Colon (tissue), 2 donors: Measurements from ENCODE around the gene ATF6.

Experiments used
- FAIRE-seq: peaks from 2 replicates; lab custom pipeline; 2012; peaks lifted over from hg19 to GRCh38; lab: Jason Lieb, UNC
- donor health status: control.
- donor health status: control.

The ATF6 gene

GRCh38 chr1:161900160-161900559 is 134.0 kb downstream of the ATF6 start:
- no peak for FAIRE-seq

DNA sequence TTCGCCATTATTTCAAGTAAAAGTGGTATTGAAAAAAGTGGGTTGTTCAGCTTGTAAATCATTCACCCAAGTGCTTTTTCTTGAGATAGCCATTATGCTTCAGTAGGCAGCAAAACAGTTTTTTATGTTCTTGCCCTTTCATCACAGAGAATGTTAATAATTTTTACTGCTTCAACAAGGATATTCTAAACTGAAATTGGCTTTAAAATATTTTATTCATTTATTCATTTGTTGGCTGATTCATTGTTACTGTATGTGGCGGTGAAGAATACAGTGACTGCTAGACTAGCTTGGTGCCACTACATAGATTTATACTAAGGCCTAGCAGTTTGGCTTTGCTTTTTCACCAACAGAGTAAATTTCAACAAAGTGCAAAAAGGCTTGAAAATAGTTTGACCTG is 136.1 kb downstream of the ATF6 start:
- FAIRE-seq = no peak

DNA sequence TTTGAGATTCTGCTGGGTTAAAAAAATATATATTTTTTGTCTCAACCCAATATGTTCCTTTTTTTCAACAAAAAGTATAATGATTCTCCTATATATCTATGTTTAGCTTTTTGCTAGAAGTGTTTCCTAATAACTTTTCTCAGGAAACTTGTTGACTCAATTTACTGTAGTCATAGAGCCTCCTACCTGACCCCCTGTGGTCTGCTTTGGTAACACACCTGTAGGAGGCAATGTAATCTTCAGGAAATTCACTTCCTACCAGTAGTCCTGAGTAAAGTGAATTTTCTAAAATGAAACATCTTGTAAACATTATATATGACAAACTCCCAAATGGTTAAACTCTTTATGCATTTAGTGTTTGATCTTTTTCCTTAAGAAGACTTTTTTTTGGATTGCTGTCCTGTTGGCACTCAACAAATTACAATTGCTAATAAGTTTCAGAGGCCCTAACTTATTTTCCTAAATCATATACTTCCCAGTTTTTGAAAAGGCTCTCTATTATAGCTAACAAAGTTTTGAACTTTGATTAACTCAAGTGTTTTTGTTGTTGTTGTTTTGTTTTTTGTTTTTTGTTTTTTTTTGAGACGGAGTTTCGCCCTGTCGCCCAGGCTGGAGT is 139.3 kb downstream of the ATF6 start:
- no peak for FAIRE-seq

DNA sequence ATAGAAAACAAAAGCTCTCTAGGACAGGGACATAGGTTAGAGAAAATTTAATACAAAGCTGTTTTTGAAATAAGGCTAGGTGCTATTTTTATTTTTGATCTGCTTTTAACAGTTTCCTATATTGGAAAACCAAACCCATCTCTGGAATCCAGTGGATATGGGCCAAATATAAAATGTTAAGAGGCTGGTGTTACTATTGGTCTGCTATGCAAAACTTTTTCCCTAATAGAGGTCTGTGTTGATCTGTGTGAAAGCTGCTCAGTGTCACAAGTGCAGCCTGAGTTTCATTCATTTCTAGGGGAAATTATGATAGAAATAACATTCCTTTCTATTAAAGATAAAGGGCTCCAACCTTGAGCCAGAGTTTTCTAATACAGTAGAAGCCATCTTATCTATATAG is 141.1 kb downstream of the ATF6 start:
- no peak for FAIRE-seq

- no peak for FAIRE-seq
Observed at GRCh38 chr1:161908264-161908663, 142.1 kb downstream of the ATF6 start.

- FAIRE-seq = no peak
Observed at GRCh38 chr1:161910604-161911003, 144.5 kb downstream of the ATF6 start.

- no peak for FAIRE-seq
Observed at GRCh38 chr1:161913482-161914140, 147.5 kb downstream of the ATF6 start.

- no peak for FAIRE-seq
Observed at GRCh38 chr1:161914595-161914994, 148.5 kb downstream of the ATF6 start.

DNA sequence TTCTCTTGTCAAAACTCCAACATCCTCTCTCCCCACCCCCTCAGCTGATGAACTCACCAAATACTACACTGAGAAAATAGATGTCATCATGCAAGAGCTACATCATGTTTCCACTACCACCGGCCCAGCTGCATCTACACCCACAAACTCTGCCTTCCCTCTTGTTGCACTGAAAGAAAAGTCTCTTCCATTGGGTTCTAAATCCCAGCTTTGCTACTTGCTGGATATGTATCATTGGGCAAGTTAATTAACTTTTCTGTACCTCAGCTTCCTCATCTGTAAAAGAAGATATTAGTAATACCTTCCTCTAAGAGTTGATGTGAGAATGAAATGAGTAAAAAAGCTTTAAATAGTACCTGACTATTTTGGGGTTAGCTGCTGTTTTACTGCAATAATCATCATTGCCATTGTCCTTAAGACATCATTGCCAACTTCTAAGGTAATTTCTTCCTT is 149.0 kb downstream of the ATF6 start:
- FAIRE-seq = no peak

DNA sequence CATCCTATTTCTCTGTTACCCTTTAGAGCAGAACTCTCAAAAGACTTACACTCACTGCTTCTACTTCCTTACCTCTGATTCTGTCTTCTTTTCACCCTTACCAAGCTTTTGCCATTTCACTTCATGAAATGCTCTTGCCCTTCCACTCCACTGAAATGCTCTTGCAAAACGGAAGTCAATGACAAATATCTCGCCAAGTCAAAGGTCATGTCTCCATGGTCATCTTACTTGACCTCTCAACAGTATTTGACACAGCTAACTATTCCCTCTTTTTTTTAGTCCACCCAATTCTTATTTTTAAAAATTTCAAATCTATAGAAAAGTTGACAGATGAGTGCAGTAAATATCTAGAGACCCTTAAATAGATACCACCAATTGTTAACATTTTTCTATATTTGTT is 149.9 kb downstream of the ATF6 start:
- no peak for FAIRE-seq

- FAIRE-seq = no peak
Observed at GRCh38 chr1:161919229-161919628, 153.1 kb downstream of the ATF6 start.

DNA sequence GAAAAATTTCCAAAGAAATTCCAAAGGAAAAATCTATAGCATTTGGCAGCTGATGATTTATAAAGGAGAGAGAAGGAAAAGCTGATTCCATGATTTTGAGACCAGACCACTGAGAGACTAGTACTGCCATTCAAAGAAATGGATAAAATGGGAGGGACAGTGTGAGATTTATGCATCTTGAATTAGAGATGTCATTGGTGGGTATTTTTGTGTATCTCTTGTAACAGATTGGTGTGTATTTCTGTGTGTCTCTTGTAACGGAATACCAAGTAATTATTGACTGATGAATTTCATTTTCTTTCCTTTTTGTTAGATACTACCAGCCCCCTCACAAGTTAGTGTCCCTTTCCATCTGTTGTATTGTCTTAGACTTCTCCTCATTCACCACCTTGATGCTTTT is 155.4 kb downstream of the ATF6 start:
- no peak for FAIRE-seq

GRCh38 chr1:161921990-161922389 is 155.9 kb downstream of the ATF6 start:
- FAIRE-seq = no peak

DNA sequence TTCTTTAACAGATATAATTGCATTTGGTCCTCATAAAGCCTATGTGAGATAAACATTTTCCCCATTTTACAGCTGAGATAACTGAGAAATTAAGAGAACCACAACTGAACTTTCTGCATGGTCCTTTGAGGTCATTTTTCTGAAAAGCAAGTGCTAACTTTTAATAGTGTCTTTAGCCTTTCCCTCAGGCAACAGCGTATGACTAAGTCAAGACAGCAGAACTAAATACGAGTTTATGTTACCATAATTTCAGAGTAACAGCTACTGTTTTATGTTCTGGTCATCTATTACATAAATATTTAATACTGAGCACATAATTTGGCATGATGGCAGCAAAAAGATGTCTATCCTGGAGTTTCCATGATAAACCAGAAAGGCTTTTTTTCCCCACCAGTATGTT is 161.9 kb downstream of the ATF6 start:
- no peak for FAIRE-seq

GRCh38 chr1:161929137-161929536 is 163.0 kb downstream of the ATF6 start:
- no peak for FAIRE-seq

GRCh38 chr1:161930064-161930463 is 163.9 kb downstream of the ATF6 start:
- FAIRE-seq = no peak

DNA sequence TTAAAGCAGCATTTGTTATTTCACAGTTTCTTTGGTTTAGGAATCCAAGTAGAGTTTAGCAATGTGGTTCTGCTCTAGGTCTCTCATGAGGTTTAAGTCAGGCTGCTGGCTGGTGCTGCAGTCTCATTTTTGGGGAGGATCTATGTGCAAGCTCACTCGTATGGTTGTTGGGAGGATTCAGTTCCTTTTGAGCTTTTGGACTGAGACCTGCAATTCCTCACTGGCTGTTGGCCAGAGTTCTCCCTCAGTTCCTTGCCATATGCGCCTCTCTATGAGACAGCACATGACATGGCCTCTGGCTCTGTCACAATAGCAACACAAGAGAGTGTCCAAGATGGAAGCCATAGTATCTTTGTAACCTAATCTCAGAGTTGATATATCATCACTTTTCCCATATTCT is 166.5 kb downstream of the ATF6 start:
- no peak for FAIRE-seq

- no peak for FAIRE-seq
Observed at GRCh38 chr1:161933592-161934588, 167.8 kb downstream of the ATF6 start.

DNA sequence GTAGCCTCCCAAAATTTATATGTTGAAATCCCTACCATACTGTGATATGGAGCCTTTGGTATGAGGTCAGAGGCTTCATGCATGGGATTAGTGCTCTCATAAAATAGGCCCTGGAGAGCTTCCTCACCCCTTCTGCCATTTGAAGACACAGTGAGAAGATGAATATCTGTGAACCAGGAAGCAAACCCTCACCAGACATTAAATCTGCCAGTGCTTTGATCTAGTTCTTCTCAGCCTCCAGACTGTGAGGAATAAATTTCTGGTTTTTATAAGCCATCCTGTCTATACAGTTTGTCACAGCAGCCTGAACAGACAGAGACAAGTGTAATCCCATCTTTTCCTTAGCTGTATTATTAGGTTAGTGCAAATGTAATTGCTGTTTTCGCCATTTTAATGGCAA is 169.1 kb downstream of the ATF6 start:
- no peak for FAIRE-seq

DNA sequence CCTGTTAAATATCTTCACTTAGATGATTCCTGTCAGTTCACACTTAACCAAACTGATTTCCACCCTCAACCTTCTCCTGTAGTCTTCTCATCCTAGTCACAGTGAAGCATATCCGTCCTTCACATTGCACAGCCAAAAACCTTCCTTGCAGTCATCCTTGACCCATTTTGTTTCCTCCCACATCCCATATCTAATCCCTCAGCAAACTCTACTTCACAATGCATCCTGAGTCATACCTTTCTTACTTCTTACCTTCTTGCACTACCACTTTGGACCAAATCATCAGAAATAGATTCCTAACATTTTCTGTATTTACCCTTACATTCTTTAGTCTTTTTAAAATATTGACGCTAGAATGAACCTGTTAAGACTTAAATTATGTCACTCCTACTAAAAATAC is 170.7 kb downstream of the ATF6 start:
- FAIRE-seq = no peak

DNA sequence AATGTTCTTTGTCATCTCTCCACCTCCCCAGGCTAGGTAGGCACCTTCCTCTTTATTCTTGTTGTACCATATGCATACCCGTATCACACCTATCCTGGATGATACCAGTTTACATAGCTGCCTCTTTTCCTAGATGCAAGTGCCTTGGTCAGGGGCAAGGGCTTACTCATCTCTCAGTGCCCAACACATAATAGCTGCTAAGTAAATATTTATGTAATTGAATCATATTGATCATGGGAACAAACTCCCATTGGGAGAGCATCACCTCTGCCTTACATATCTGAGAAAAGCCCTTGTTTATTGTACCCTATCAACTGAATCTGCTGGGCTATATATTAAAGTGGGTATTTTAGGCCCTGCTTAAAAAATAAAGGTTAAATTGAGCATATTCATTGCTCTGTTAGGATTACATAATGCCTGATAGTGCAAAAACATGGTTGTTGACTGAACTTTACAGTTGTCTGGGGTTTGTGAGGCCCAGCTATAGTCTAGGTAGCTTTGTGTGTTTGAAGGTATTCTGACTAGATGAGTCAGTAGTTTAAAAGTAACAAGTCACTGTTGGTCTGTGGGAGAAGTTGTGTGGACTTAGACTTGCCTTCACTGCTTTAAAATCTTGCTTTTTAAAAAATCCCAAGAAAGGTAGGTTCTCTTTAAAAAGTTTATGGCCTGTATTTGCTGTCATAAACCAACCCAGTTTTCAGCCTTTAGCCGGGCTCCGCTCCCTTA is 174.9 kb downstream of the ATF6 start:
- no peak for FAIRE-seq

DNA sequence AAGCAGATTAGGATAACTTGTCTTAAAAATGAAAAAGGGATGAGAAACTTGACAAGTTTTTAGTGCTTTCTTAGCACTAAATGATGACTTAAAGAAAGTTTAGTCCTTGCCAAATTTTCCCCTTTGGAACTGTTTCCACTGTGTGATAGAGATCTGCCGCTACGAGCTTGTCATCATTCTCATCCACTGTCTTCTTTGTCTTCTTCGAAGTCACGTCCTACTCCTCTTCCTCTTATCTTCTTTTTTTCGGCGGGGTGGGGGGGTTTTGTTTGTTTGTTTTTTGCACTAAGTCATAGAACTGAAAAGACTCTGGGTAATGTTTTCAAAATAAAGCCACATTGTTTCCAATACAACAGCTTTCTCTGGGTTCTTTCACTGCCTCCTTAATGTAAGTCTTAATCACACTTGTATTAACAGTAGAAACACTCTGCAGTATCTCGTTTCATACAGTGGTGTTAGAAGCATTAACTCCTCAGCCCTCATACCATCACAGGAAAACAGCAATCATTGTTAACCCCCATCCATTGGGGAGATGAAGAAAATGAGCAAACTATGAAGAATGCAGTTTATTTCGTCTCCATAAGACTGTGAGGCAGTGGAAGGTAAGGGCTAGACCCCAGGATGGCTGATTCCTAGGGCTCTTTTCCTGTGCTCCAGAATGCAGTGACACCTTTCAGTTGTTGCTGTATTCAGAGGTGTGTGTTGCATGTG is 175.8 kb downstream of the ATF6 start:
- FAIRE-seq = no peak
